Mucosa of rectum (tissue), 2 donors: Measurements from ENCODE around the gene PAF1.

Source experiments
- H3K27ac ChIP-seq, 2 donors: one replicate each; pipeline ENCODE4 v1.7.0; 2013; ENCODE audit warnings: inconsistent platforms in 2 of 2, low read depth in 2 of 2, low read length in 2 of 2
- H3K27me3 ChIP-seq, 2 donors: one replicate each; pipeline ENCODE4 v1.7.0; 2013; ENCODE audit warnings: low read length in 2 of 2; ENCODE audit not compliant: control insufficient read depth in 2 of 2, insufficient read depth in 2 of 2
- H3K36me3 ChIP-seq, 2 donors: one replicate each; pipeline ENCODE4 v1.7.0; 2013; ENCODE audit warnings: low read length in 2 of 2; ENCODE audit not compliant: control insufficient read depth in 2 of 2, insufficient read depth in 2 of 2
- H3K4me1 ChIP-seq, 2 donors: one replicate each; pipeline ENCODE4 v1.7.0; 2013; ENCODE audit warnings: low read length in 2 of 2, mild to moderate bottlenecking in 1 of 2; ENCODE audit not compliant: control insufficient read depth in 2 of 2, insufficient read depth in 2 of 2
- H3K4me3 ChIP-seq, 2 donors: one replicate each; pipeline ENCODE4 v1.7.0; 2013; ENCODE audit warnings: low read length in 2 of 2
- H3K9ac ChIP-seq, 2 donors: one replicate each; pipeline ENCODE4 v1.7.0; 2013; ENCODE audit warnings: low read length in 2 of 2, low read depth in 1 of 2, mild to moderate bottlenecking in 1 of 2
- H3K9me3 ChIP-seq, 2 donors: one replicate each; pipeline ENCODE4 v1.7.0; 2013; ENCODE audit warnings: low read length in 2 of 2; ENCODE audit not compliant: control insufficient read depth in 2 of 2
- donor health status: healthy.
- donor health status: Normal muscosa, but diverticular disease.

PAF1 gene

DNA sequence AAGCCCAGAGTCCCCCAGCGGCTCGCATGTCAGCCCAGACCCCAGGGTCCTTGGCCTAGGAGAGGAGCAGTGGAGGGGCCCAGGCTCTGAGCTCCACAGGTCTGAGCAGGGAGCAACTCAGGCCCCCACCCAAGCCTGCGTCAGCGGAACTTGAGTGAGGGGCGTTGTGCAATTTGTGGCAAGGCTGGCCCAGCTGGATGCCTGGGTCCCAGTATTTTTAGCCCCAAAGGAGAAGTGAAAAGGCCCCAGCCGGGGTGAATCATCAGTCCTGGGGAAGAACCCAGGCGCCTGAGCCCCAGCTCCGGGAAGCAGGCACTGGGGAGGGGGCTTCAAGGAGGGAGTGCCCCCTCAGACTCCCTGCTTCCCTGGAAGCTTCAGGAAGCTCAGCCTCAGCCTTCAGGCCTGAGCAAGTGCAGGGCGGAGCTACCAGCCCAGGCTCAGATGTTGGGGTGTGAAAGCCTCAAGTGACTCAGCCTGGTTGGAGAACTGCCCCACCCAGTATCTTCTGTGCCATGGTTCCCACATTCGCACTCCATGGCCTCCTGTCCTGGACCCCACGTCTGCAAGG lies 7.5 kb upstream of the PAF1 start:
- Histone ChIP-seq H3K4me1 (peaks cover 47 to 60% of the 10 kb centered on the region in 2 donors), H3K27ac (peak overlapping the region; percentile 97 to 99), H3K36me3 (peaks cover 16 to 18% of the 10 kb centered on the region in 2 donors), H3K4me3 (peak overlapping the region; percentile 49 to 56), H3K9ac (peak overlapping the region; percentile 79 to 84), H3K9me3 (no peaks in the 10 kb centered on the region), H3K27me3 (no peaks in the 10 kb centered on the region)

GRCh38 chr19:39397360-39398296 lies 6.7 kb upstream of the PAF1 start:
- Histone ChIP-seq H3K9ac (peak overlapping the region; percentile 79 to 84), H3K27ac (peak overlapping the region; percentile 97 to 99), H3K4me1 (peaks cover 46 to 53% of the 10 kb centered on the region in 2 donors), H3K27me3 (no peaks in the 10 kb centered on the region), H3K9me3 (no peaks in the 10 kb centered on the region), H3K36me3 (peaks cover 16 to 20% of the 10 kb centered on the region in 2 donors), H3K4me3 (peak overlapping the region; percentile 25 to 56)

DNA sequence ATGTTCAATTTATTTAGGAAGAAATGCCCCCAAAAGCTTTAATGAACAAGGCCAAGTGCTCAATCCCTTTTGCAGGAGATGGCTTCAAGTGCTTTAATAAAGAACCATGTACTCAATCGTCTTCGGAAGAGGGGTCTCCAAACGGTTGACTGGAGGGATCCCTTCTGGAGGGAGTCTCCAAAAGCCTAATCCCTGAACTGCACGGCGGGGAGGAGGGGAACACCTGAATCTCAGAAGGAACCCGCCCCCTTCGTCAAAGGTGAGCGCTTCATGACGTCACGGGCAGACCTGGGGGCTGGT lies 505 bp downstream of the PAF1 start:
- Histone ChIP-seq H3K4me1 (peaks cover 14 to 15% of the 10 kb centered on the region in 2 donors), H3K36me3 (peaks cover 37 to 49% of the 10 kb centered on the region in 2 donors), H3K9me3 (no peaks in the 10 kb centered on the region), H3K4me3 (peak overlapping the region; percentile 94 to 99), H3K27ac (peak overlapping the region; percentile 97 to 100), H3K27me3 (no peaks in the 10 kb centered on the region), H3K9ac (peak overlapping the region; percentile 99 to 100)

DNA sequence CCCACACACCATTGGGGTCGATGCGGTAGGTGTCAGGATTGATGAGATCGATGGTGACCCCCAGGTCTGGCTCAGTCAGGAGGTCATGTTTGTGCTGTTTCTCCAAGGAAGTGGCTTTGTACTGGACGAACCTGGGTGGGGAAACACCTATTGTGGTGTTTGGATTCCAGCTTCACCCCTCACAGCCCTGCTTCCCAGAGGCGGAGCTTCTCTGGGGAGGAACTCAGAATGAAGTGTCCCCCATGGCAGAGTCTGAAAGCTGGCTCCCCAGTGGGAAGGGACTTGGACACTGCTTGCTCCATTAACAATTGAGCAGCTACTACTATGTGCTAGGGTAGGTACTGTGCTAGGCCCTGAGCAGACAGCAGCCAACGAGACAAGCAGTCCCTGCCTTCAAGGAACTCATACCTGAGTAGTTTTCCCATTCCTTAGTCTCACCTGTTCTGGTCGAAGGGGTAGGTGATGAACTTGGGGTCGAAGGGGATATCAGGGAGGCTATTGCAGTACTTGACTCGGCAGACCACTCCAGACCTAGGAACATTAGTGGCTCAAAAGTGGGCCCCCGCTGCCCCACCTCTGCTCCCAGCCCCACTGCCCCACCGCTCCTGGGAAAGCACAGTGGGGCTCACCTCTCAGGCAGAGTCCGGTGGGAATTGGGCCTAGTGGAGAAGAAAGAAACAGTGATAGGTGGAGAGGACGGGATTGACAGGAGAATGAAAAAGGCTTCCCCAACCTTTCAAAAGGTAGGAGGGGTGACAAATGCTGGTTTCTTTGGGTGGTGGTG lies 1.1 kb downstream of the PAF1 start:
- Histone ChIP-seq H3K36me3 (peaks cover 37 to 44% of the 10 kb centered on the region in 2 donors), H3K9ac (peak overlapping the region; percentile 99 to 100), H3K4me1 (peaks cover 14 to 15% of the 10 kb centered on the region in 2 donors), H3K4me3 (peak overlapping the region; percentile 94 to 99), H3K9me3 (no peaks in the 10 kb centered on the region), H3K27me3 (no peaks in the 10 kb centered on the region), H3K27ac (peak overlapping the region in 1 of 2 donors; percentile 100)

DNA sequence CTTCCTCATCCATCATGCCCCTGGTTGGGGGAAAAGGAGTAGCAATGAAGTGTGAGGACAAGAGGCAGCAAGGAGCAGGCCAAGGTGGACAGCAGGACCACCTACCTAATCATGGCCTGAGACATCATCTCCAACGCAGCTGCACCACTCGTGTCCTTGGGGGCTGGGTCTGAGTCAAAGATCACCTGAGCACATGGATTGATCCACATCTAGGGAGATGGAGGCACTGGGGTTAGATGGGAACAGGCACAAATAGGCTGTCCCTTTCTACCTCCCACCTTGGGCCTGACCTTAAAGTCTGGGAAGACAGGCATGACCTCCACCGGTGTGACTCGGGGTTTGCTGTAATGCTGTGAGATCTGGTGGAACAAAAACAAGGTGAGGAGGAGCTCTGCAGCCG lies 2.2 kb downstream of the PAF1 start:
- peaks cover 14 to 15% of the 10 kb centered on the region in 2 donors for H3K4me1 ChIP-seq
- H3K9ac ChIP-seq = no peak overlapping the region
- peaks cover 33 to 46% of the 10 kb centered on the region in 2 donors for H3K36me3 ChIP-seq
- H3K27ac ChIP-seq = no peak overlapping the region
- no peak overlapping the region for H3K4me3 ChIP-seq
- no peaks in the 10 kb centered on the region for H3K27me3 ChIP-seq
- H3K9me3 ChIP-seq = no peaks in the 10 kb centered on the region

- no peak overlapping the region for H3K4me3 ChIP-seq
- no peaks in the 10 kb centered on the region for H3K27me3 ChIP-seq
- no peak overlapping the region for H3K27ac ChIP-seq
- H3K9me3 ChIP-seq = no peaks in the 10 kb centered on the region
- H3K9ac ChIP-seq = no peak overlapping the region
- H3K36me3 ChIP-seq = peaks cover 41 to 62% of the 10 kb centered on the region in 2 donors
- peaks cover 9 to 10% of the 10 kb centered on the region in 2 donors for H3K4me1 ChIP-seq
Measured at GRCh38 chr19:39386557-39386956, 4.3 kb downstream of the PAF1 start.

DNA sequence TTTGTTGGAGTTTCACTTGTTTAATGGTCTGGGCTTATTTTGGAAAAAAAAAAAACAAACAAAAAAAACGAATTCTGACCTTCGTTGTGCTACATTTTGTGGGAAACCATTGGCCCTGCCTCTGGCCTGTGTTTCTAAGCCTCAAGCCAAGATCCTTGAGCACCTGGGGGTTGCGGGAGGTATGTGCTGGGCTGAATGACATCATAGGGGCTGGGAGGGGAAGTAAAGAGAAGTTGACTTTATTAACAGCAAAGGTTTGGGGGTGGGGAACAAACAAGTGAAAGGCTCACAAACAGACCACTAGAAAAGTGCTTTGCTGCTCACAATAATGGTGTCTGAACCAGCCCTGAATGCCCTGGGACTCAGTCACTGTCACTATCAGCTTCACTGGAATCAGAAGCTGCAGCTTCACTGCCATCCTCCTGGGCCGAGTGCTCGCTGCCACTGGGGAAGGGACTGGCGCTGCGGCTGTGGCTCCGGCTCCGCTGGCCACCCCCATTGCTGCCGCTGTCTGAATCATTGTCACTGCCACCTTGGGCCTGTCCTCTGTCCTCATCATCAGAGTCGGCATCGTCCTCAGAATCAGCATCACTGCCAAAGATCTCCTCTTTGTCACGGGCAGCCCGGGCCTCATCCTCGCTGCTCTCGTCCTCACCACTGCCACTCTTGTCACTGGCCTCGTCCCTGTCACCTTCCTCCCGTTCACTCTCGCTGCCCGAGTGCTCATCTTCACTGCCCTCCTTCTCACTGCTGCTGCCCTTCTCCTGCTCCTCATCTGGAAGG lies 5.1 kb downstream of the PAF1 start:
- H3K9me3 ChIP-seq = no peaks in the 10 kb centered on the region
- H3K4me3 ChIP-seq = no peak overlapping the region
- peaks cover 46 to 70% of the 10 kb centered on the region in 2 donors for H3K36me3 ChIP-seq
- no peaks in the 10 kb centered on the region for H3K27me3 ChIP-seq
- no peak overlapping the region for H3K9ac ChIP-seq
- no peak overlapping the region for H3K27ac ChIP-seq
- peaks cover 9 to 10% of the 10 kb centered on the region in 2 donors for H3K4me1 ChIP-seq

DNA sequence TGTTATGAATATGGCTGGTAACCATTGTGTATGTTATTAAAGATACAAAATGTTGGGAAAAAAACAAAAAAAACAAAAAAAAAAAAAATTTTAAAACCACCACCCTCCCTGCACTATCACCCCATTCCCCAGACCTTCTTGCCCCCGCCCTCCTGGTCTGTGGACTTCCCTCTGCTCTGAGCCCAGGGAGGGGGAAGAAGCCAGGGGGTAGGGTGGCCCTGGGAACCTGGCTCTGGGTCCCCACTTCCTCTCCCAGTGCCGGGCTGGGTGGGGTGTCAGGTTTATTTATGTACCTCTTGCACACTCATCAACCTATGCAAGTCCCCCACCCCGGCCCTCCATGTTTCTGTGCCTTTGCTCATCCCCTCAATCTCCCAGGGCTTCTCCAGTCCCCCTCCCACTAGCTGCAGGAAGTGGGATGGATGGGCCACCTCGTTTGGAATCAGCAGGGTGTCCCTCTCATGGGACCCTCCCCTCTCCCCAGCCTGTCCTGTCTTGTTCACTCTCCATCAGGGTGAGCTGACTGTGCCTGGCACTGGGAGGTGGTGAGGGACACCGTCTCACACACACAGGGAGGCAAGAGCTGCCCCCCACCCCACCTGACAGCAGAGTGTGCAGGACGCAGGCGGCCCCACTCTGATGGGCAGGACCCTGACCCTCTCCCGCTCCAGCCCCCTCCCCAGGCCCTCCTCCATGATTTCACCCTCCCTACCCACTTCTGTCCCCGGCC lies 5.9 kb downstream of the PAF1 start:
- Histone ChIP-seq H3K36me3 (peaks cover 54 to 78% of the 10 kb centered on the region in 2 donors), H3K9me3 (no peaks in the 10 kb centered on the region), H3K9ac (no peak overlapping the region), H3K27ac (no peak overlapping the region), H3K27me3 (no peaks in the 10 kb centered on the region), H3K4me3 (no peak overlapping the region), H3K4me1 (peaks cover 3 to 4% of the 10 kb centered on the region in 2 donors)
